Vagina (tissue), 2 donors: ENCODE results near the gene PTGFRN.

Source experiments
- POLR2AphosphoS5 ChIP-seq, 2 donors: sonication (generic); formaldehyde crosslinking; IDR thresholded peaks; one replicate each; pipeline ENCODE4 v1.9.0; 2017; ENCODE audit warnings: antibody characterized with exemption in 2 of 2, mild to moderate bottlenecking in 2 of 2, low read depth in 1 of 2; ENCODE audit not compliant: insufficient read depth in 1 of 2
- TF ChIP-seq, protein P1 (sequence below), 3 experiments: fragments of 450-650 bp in 2 of 3; fragments of 200-600 bp in 1 of 3; sonication (generic) in 1 of 3; IDR thresholded peaks; one replicate each; pipeline ENCODE4 v1.5.1; 2017 to 2019; ENCODE audit warnings: antibody characterized with exemption in 3 of 3, mild to moderate bottlenecking in 2 of 3, moderate library complexity in 2 of 3

DNA sequence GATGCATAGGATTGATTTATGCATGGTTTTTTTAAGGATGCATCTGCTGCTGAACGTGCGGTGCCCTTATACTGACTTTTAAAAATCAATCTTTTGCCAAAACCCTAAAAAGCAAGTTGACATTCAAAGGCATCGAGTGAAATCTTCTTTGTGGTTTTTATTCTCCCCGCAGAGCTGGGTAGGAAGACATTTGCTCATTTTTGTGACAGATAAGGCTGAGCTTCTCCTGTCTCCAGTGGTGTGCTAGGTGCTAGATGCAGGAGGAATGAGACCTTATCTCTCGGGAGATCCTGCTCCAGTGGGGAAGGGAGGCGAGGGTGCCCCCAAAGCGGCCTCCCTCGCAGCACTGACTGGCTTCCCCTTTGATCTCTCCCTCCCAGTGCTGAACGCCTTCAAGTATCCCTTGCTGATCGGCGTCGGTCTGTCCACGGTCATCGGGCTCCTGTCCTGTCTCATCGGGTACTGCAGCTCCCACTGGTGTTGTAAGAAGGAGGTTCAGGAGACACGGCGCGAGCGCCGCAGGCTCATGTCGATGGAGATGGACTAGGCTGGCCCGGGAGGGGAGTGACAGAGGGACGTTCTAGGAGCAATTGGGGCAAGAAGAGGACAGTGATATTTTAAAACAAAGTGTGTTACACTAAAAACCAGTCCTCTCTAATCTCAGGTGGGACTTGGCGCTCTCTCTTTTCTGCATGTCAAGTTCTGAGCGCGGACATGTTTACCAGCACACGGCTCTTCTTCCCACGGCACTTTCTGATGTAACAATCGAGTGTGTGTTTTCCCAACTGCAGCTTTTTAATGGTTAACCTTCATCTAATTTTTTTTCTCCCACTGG, 76.9 kb downstream of the PTGFRN start:
- TF ChIP-seq, protein P1, sequence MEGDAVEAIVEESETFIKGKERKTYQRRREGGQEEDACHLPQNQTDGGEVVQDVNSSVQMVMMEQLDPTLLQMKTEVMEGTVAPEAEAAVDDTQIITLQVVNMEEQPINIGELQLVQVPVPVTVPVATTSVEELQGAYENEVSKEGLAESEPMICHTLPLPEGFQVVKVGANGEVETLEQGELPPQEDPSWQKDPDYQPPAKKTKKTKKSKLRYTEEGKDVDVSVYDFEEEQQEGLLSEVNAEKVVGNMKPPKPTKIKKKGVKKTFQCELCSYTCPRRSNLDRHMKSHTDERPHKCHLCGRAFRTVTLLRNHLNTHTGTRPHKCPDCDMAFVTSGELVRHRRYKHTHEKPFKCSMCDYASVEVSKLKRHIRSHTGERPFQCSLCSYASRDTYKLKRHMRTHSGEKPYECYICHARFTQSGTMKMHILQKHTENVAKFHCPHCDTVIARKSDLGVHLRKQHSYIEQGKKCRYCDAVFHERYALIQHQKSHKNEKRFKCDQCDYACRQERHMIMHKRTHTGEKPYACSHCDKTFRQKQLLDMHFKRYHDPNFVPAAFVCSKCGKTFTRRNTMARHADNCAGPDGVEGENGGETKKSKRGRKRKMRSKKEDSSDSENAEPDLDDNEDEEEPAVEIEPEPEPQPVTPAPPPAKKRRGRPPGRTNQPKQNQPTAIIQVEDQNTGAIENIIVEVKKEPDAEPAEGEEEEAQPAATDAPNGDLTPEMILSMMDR (IDR thresholded peaks at IDR 0.05) = no peak
- no peak for TF ChIP-seq POLR2AphosphoS5 (IDR thresholded peaks at IDR 0.05; ENCODE audit: insufficient read depth in 1 of 2, low read depth in 1 of 2)
